LNCaP clone FGC (cell line): ENCODE measurements around the gene SIX5.
"Not testable (repeated sequence)": the region's sequence is repeated elsewhere in the genome, so short reads cannot be mapped to it uniquely, and the experiment has no call there.

Experiments used
- DNase-seq: peaks from one replicate; pipeline ENCODE4 v3.0.0-alpha.2; 2011; ENCODE audit warnings: low read depth
- H3K4me3 ChIP-seq: 2 replicates; pipeline ENCODE4 v1.5.1; 2011; ENCODE audit warnings: mild to moderate bottlenecking, low read depth, low read length, control low read depth
- CTCF ChIP-seq: IDR thresholded peaks from 2 replicates; pipeline ENCODE4 v1.5.1; 2012; ENCODE audit warnings: mild to moderate bottlenecking; ENCODE audit not compliant: control insufficient read depth, insufficient read depth; ENCODE audit errors: extremely low read depth

Gene SIX5

GRCh38 chr19:45757695-45758094 lies 11.4 kb downstream of the SIX5 start:
- H3K4me3 ChIP-seq = no peak overlapping the region
- no peak for TF ChIP-seq CTCF
- DNase-seq = no peak

- H3K4me3 ChIP-seq = no peak overlapping the region
- TF ChIP-seq CTCF = no peak
- no peak for DNase-seq
Observed at GRCh38 chr19:45754323-45754722, 14.7 kb downstream of the SIX5 start.

GRCh38 chr19:45753548-45753947 lies 15.5 kb downstream of the SIX5 start:
- TF ChIP-seq CTCF = no peak
- DNase-seq = no peak
- H3K4me3 ChIP-seq = no peak overlapping the region

GRCh38 chr19:45752639-45753038 lies 16.4 kb downstream of the SIX5 start:
- no peak overlapping the region for H3K4me3 ChIP-seq
- no peak for TF ChIP-seq CTCF
- no peak for DNase-seq

- H3K4me3 ChIP-seq, DNase-seq: not testable (repeated sequence)
Observed at GRCh38 chr19:45751483-45751882, 17.6 kb downstream of the SIX5 start.

- TF ChIP-seq CTCF = no peak
- no peak overlapping the region for H3K4me3 ChIP-seq
- DNase-seq = no peak
Observed at GRCh38 chr19:45747513-45747912, 21.5 kb downstream of the SIX5 start.

- H3K4me3 ChIP-seq = no peak overlapping the region
- no peak for DNase-seq
- no peak for TF ChIP-seq CTCF
Observed at GRCh38 chr19:45746866-45747265, 22.2 kb downstream of the SIX5 start.

- TF ChIP-seq CTCF = no peak
- DNase-seq = no peak
- H3K4me3 ChIP-seq = no peak overlapping the region
Observed at GRCh38 chr19:45745606-45746005, 23.4 kb downstream of the SIX5 start.
